IMR-90 (cell line): ENCODE measurements around the gene DENND6B. TPM values are rescaled to one million over a fixed set of nuclear protein-coding genes. Genes with fewer than 3 reads are reported as not detected.

Experiments
- ATAC-seq: fragments of 200-7000 bp; cut with Tn5 transposase; 2 replicates; pipeline ENCODE4 v1.9.1; 2020; ENCODE audit warnings: low read depth, mild to moderate bottlenecking, moderate library complexity
- BruUV-seq: library from RNA; stranded (reverse); fragments of 400-500 nt; replicated peaks from 2 replicates; lab custom pipeline; 2021; lab: Mats Ljungman, UMichigan
- CTCF ChIA-PET: fragments of 300-600 bp; formaldehyde crosslinking; extraction: SDS; loops from one replicate; lab custom pipeline; 2021; ENCODE audit warnings: antibody characterized with exemption; lab: Yijun Ruan, JAX
- POLR2A ChIA-PET: fragments of 300-600 bp; sonication (Branson Sonifier 250); formaldehyde crosslinking; loops from one replicate; lab custom pipeline; 2022; ENCODE audit warnings: antibody characterized with exemption; ENCODE audit not compliant: unreplicated experiment; lab: Charles Lee
- DNase-seq: peaks from one replicate; pipeline ENCODE4 v3.0.0; 2013
- H2AFZ ChIP-seq: replicated peaks from 2 replicates; pipeline ENCODE3; 2013; ENCODE audit warnings: low read length, mild to moderate bottlenecking; ENCODE audit not compliant: poor library complexity
- H2AK5ac ChIP-seq: 2 replicates; pipeline ENCODE4 v1.6.1; 2013; ENCODE audit warnings: low read depth, low read length, inconsistent platforms
- H2AK9ac ChIP-seq: replicated peaks from 2 replicates; pipeline ENCODE3; 2013; ENCODE audit warnings: mild to moderate bottlenecking, low read depth, low read length, moderate library complexity; ENCODE audit not compliant: poor library complexity
- H2BK120ac ChIP-seq: 2 replicates; pipeline ENCODE4 v1.6.1; 2013; ENCODE audit warnings: low read depth, low read length, inconsistent platforms
- H2BK15ac ChIP-seq: 3 replicates; pipeline ENCODE4 v1.6.1; 2013; ENCODE audit warnings: low read depth, low read length, inconsistent platforms
- H2BK20ac ChIP-seq: 2 replicates; pipeline ENCODE4 v1.6.1; 2013; ENCODE audit warnings: low read depth, mild to moderate bottlenecking, inconsistent platforms, low read length, moderate library complexity
- H2BK5ac ChIP-seq: 2 replicates; pipeline ENCODE4 v1.6.1; 2013; ENCODE audit warnings: mild to moderate bottlenecking, low read depth, low read length, inconsistent platforms; ENCODE audit not compliant: poor library complexity, severe bottlenecking
- H3K14ac ChIP-seq: replicated peaks from 2 replicates; pipeline ENCODE4 v1.6.1; 2013; ENCODE audit warnings: low read depth, low read length, inconsistent platforms
- H3K18ac ChIP-seq: 2 replicates; pipeline ENCODE4 v1.6.1; 2013; ENCODE audit warnings: low read depth, low read length, control low read depth
- H3K23ac ChIP-seq: 2 replicates; pipeline ENCODE4 v1.6.1; 2013; ENCODE audit warnings: low read depth, low read length, inconsistent platforms
- H3K27ac ChIP-seq: 2 replicates; pipeline ENCODE4 v1.5.1; 2013; ENCODE audit warnings: mild to moderate bottlenecking, control low read depth, low read length; ENCODE audit not compliant: insufficient read depth
- H3K27me3 ChIP-seq: 2 replicates; pipeline ENCODE4 v1.6.1; 2013; ENCODE audit warnings: low read length; ENCODE audit not compliant: control insufficient read depth, insufficient read depth
- H3K36me3 ChIP-seq: 2 replicates; pipeline ENCODE4 v1.6.1; 2013; ENCODE audit warnings: low read length, mixed read lengths; ENCODE audit not compliant: control insufficient read depth, insufficient read depth
- H3K4ac ChIP-seq: 2 replicates; pipeline ENCODE4 v1.6.1; 2013; ENCODE audit warnings: low read depth, low read length, inconsistent platforms
- H3K4me1 ChIP-seq: 2 replicates; pipeline ENCODE4 v1.6.1; 2013; ENCODE audit warnings: low read length, mixed read lengths; ENCODE audit not compliant: control insufficient read depth, insufficient read depth
- H3K4me2 ChIP-seq: 2 replicates; pipeline ENCODE4 v1.6.1; 2013; ENCODE audit warnings: low read depth, mild to moderate bottlenecking, control low read depth, low read length, moderate library complexity
- H3K4me3 ChIP-seq: 2 replicates; pipeline ENCODE4 v1.5.1; 2013; ENCODE audit warnings: low read depth, mild to moderate bottlenecking, control low read depth, low read length, moderate library complexity; ENCODE audit not compliant: insufficient read depth
- H3K56ac ChIP-seq: 2 replicates; pipeline ENCODE4 v1.6.1; 2013; ENCODE audit warnings: low read length, inconsistent platforms; ENCODE audit not compliant: insufficient read depth; ENCODE audit errors: extremely low read depth
- H3K79me1 ChIP-seq, 2 experiments: 2 replicates each; pipeline ENCODE4 v1.6.1; 2013; ENCODE audit warnings: low read length in 2 of 2, inconsistent platforms in 1 of 2, low read depth in 1 of 2
- H3K9ac ChIP-seq: 2 replicates; pipeline ENCODE4 v1.6.1; 2013; ENCODE audit warnings: low read depth, low read length, control low read depth
- H3K9me1 ChIP-seq: 2 replicates; pipeline ENCODE4 v1.6.1; 2013; ENCODE audit warnings: low read length, inconsistent platforms; ENCODE audit not compliant: insufficient read depth
- H3K9me3 ChIP-seq: 2 replicates; pipeline ENCODE4 v1.6.1; 2013; ENCODE audit warnings: low read length; ENCODE audit not compliant: control insufficient read depth, insufficient read depth
- H4K20me1 ChIP-seq: 2 replicates; pipeline ENCODE4 v1.6.1; 2013; ENCODE audit warnings: low read length, inconsistent platforms; ENCODE audit not compliant: insufficient read depth
- H4K5ac ChIP-seq: 2 replicates; pipeline ENCODE4 v1.6.1; 2013; ENCODE audit warnings: mild to moderate bottlenecking, low read depth, low read length, control low read depth
- H4K8ac ChIP-seq, 2 experiments: 2 replicates each; pipeline ENCODE4 v1.6.1; 2013; ENCODE audit warnings: low read depth in 2 of 2, low read length in 2 of 2, control low read depth in 1 of 2, inconsistent platforms in 1 of 2
- H4K91ac ChIP-seq: 2 replicates; pipeline ENCODE4 v1.6.1; 2013; ENCODE audit warnings: low read depth, low read length, inconsistent platforms; ENCODE audit not compliant: insufficient read depth
- BHLHE40 ChIP-seq: fragments of 150-350 bp; IDR thresholded peaks from 2 replicates; pipeline ENCODE4 v1.6.1; 2016; ENCODE audit warnings: mild to moderate bottlenecking, low read depth, low read length
- CEBPB ChIP-seq: IDR thresholded peaks from 2 replicates; pipeline ENCODE4 v1.6.1; 2012; ENCODE audit warnings: low read depth, low read length, improper control_type of control experiment
- CHD1 ChIP-seq: IDR thresholded peaks from 2 replicates; pipeline ENCODE4 v1.6.1; 2012; ENCODE audit warnings: low read depth, low read length, improper control_type of control experiment
- CTCF ChIP-seq: conservative IDR thresholded peaks from 2 replicates; pipeline ENCODE4 v1.5.1; 2012; ENCODE audit warnings: mild to moderate bottlenecking, low read depth, low read length, improper control_type of control experiment
- ELK1 ChIP-seq: fragments of 150-350 bp; IDR thresholded peaks from 2 replicates; pipeline ENCODE4 v1.6.1; 2016; ENCODE audit warnings: low read depth, mild to moderate bottlenecking, low read length, moderate library complexity, borderline replicate concordance
- FOS ChIP-seq: fragments of 150-350 bp; IDR thresholded peaks from 2 replicates; pipeline ENCODE4 v1.6.1; 2016; ENCODE audit warnings: low read depth, low read length
- MAFK ChIP-seq: IDR thresholded peaks from 2 replicates; pipeline ENCODE4 v1.6.1; 2012; ENCODE audit warnings: low read depth, low read length, improper control_type of control experiment
- MAZ ChIP-seq: IDR thresholded peaks from 2 replicates; pipeline ENCODE4 v1.6.1; 2012; ENCODE audit warnings: low read depth, mild to moderate bottlenecking, low read length, improper control_type of control experiment, moderate library complexity, borderline replicate concordance
- MXI1 ChIP-seq: IDR thresholded peaks from 2 replicates; pipeline ENCODE4 v1.6.1; 2012; ENCODE audit warnings: low read depth, mild to moderate bottlenecking, low read length, moderate library complexity, borderline replicate concordance
- NFE2L2 ChIP-seq: fragments of 150-350 bp; IDR thresholded peaks from 2 replicates; pipeline ENCODE4 v1.6.1; 2016; ENCODE audit warnings: low read depth, mild to moderate bottlenecking, low read length
- POLR2A ChIP-seq: IDR thresholded peaks from 2 replicates; pipeline ENCODE4 v1.6.1; 2012; ENCODE audit warnings: mild to moderate bottlenecking, low read depth, low read length
- RAD21 ChIP-seq: IDR thresholded peaks from 2 replicates; pipeline ENCODE4 v1.6.1; 2012; ENCODE audit warnings: low read length, improper control_type of control experiment
- RCOR1 ChIP-seq: IDR thresholded peaks from 2 replicates; pipeline ENCODE4 v1.6.1; 2012; ENCODE audit warnings: mild to moderate bottlenecking, low read length, improper control_type of control experiment; ENCODE audit not compliant: insufficient replicate concordance
- RFX5 ChIP-seq: IDR thresholded peaks from 2 replicates; pipeline ENCODE4 v1.8.0; 2012; ENCODE audit warnings: low read depth, mild to moderate bottlenecking, low read length, moderate library complexity
- SMC3 ChIP-seq: fragments of 150-350 bp; IDR thresholded peaks from 2 replicates; pipeline ENCODE4 v1.6.1; 2016; ENCODE audit warnings: low read depth, mild to moderate bottlenecking, antibody characterized with exemption, low read length, moderate library complexity
- USF2 ChIP-seq: fragments of 150-350 bp; IDR thresholded peaks from 2 replicates; pipeline ENCODE4 v1.6.1; 2017; ENCODE audit warnings: mild to moderate bottlenecking, antibody characterized with exemption, low read length, low read depth
- WGBS, 2 experiments: methylation state at CpG; one replicate each; pipeline versions ENCODE4 v1.1.5 to v1.1.7; 2013; ENCODE audit warnings: missing lambda C conversion rate in 2 of 2; ENCODE audit not compliant: insufficient read length in 1 of 2; ENCODE audit errors: extremely low coverage in 2 of 2; 5-methylcytosine and 5-hydroxymethylcytosine counted together
- dilution Hi-C: fragments of 300-500 bp; cut with HindIII; formaldehyde crosslinking; loops from one replicate; pipeline ENCODE4 v1.14.3; 2018; ENCODE audit warnings: low sequenced_read_pairs; ENCODE audit not compliant: unreplicated experiment
- in situ Hi-C: fragments of 300-500 bp; cut with MboI; formaldehyde crosslinking; loops from 3 replicates; pipeline ENCODE4 v1.14.3; 2019; ENCODE audit warnings: low sequenced_read_pairs, inconsistent platforms, mixed read lengths
- intact Hi-C: fragments of 100-400 bp; cut with micrococcal nuclease; formaldehyde crosslinking; loops from 2 replicates; pipeline ENCODE4 v1.10.0; 2022
- polyA plus RNA-seq, 3 experiments: library from polyadenylated mRNA; depleted of rRNA; stranded (reverse); fragments of >200 nt; gene quantifications; 2 replicates each; pipeline ENCODE4 v1.2.3, GENCODE V29; 2012; ENCODE audit warnings: low replicate concordance in 1 of 3
- total RNA-seq: library from RNA; depleted of rRNA; stranded (reverse); fragments of >200 nt; gene quantifications from 2 replicates; pipeline ENCODE4 v1.2.3, GENCODE V29; 2012

Gene DENND6B
- total and polyA plus RNA-seq, 2 of the 4 experiments (the other 2 are of a cell fraction) = 0.36 to 4.9 TPM

- no peak for DNase-seq
- Histone ChIP-seq H2AK5ac (no peak overlapping the region), H3K27ac (no peak overlapping the region), H3K27me3 (no peaks in the 10 kb centered on the region), H4K20me1 (peaks cover 74% of the 10 kb centered on the region), H4K5ac (no peak overlapping the region), H2BK120ac (no peak overlapping the region), H3K4me3 (no peak overlapping the region), H3K56ac (no peak overlapping the region), H4K91ac (no peak overlapping the region), H3K14ac (no peak overlapping the region), H3K36me3 (peaks cover 21% of the 10 kb centered on the region), H3K23ac (no peak overlapping the region), H3K4me1 (no peaks in the 10 kb centered on the region), H2AK9ac (no peak overlapping the region), H2BK5ac (no peak overlapping the region), H2BK20ac (no peak overlapping the region), H2BK15ac (no peak overlapping the region), H3K4me2 (no peak overlapping the region), H3K18ac (no peak overlapping the region), H2AFZ (no peak overlapping the region), H3K9me3 (no peaks in the 10 kb centered on the region), H4K8ac (no peak overlapping the region), H3K4ac (no peak overlapping the region), H3K9me1 (peaks cover 9% of the 10 kb centered on the region), H3K79me1 (peaks cover 15 to 46% of the 10 kb centered on the region in 2 experiments), H3K9ac (no peak overlapping the region)
- BruUV-seq = no TSS peak
- no peak for ATAC-seq
- ChIA-PET POLR2A (no interaction called here), CTCF (interaction anchor here (0.6 kb wide), 1 partner anchor 142 kb away, joined by 4 read pairs; no protein-coding TSS in a partner anchor)
- dilution Hi-C loops = no loop called here
- TF ChIP-seq FOS = no peak
- TF ChIP-seq MAFK = no peak
- TF ChIP-seq BHLHE40 = no peak
- no peak for TF ChIP-seq CTCF
- TF ChIP-seq RCOR1 = no peak
- TF ChIP-seq USF2 = no peak
- no peak for TF ChIP-seq MAZ
- no peak for TF ChIP-seq MXI1
- no peak for TF ChIP-seq ELK1
- no peak for TF ChIP-seq NFE2L2
- no peak for TF ChIP-seq POLR2A
- no peak for TF ChIP-seq RFX5
- no peak for TF ChIP-seq CEBPB
- TF ChIP-seq RAD21 = no peak
- TF ChIP-seq SMC3 = no peak
- TF ChIP-seq CHD1 = no peak
- in situ Hi-C loops = no loop called here
- WGBS, 2 experiments = no CpG with 5 or more reads among the region's 8 CpGs
- intact Hi-C loops = no loop called here
These were observed 29.4 kb upstream of the DENND6B start for GRCh38 chr22:50356186-50356585.
